ENCODE data around the gene VPS41. TPM values are rescaled to one million over a fixed set of nuclear protein-coding genes. Genes with fewer than 3 reads are reported as not detected.

VPS41 gene
- total and polyA plus RNA-seq, 12 donors: 12.7 to 133 (median 59.8) TPM

GRCh38 chr7:38889079-38889478, 19.9 kb downstream of the VPS41 start:
- 94 to 100% (median 96%) methylated on average over 1 of the region's 1 CpG for WGBS, 4 donors
- intact Hi-C loops (cut with DNase I): no loop called here
- TF ChIP-seq POLR2A (IDR thresholded peaks at IDR 0.05) (no peak), CTCF (IDR thresholded peaks at IDR 0.05) (no peak)

GRCh38 chr7:38886265-38886664, 22.7 kb downstream of the VPS41 start:
- intact Hi-C loops (cut with DNase I): no loop called here
- no peaks in the 10 kb centered on the region for H3K9me3 ChIP-seq (replicated peaks in 1 of 3)

More at GRCh38 chr7:38889079-38889478, 19.9 kb downstream of the VPS41 start:
- H3K4me3 ChIP-seq: no peak overlapping the region
- no peak for DNase-seq
- no peak overlapping the region for H3K27ac ChIP-seq
- H3K36me3 ChIP-seq (replicated peaks in 1 of 2): no peaks in the 10 kb centered on the region
- H3K4me1 ChIP-seq (replicated peaks in 1 of 2): no peaks in the 10 kb centered on the region
- H3K27me3 ChIP-seq: no peaks in the 10 kb centered on the region
- H3K9me3 ChIP-seq (replicated peaks in 1 of 3): no peaks in the 10 kb centered on the region

GRCh38 chr7:38883706-38884105, 25.3 kb downstream of the VPS41 start:
- DNase-seq: no peak
- H3K36me3 ChIP-seq (replicated peaks in 1 of 2): no peaks in the 10 kb centered on the region
- H3K4me3 ChIP-seq: no peak overlapping the region
- intact Hi-C loops (cut with DNase I): no loop called here
- H3K27ac ChIP-seq: no peak overlapping the region
- TF ChIP-seq POLR2A (IDR thresholded peaks at IDR 0.05): no peak
- TF ChIP-seq CTCF (IDR thresholded peaks at IDR 0.05): no peak
- H3K9me3 ChIP-seq (replicated peaks in 1 of 3): no peaks in the 10 kb centered on the region
- no peaks in the 10 kb centered on the region for H3K4me1 ChIP-seq (replicated peaks in 1 of 2)
- WGBS, 4 donors: 95 to 100% (median 99%) methylated on average over 1 of the region's 1 CpG
- H3K27me3 ChIP-seq: no peaks in the 10 kb centered on the region

More at GRCh38 chr7:38886265-38886664, 22.7 kb downstream of the VPS41 start:
- Histone ChIP-seq H3K27me3 (no peaks in the 10 kb centered on the region), H3K27ac (no peak overlapping the region), H3K4me3 (no peak overlapping the region), H3K4me1 (replicated peaks in 1 of 2) (no peaks in the 10 kb centered on the region), H3K36me3 (replicated peaks in 1 of 2) (no peaks in the 10 kb centered on the region)
- DNase-seq: no peak
- TF ChIP-seq CTCF (IDR thresholded peaks at IDR 0.05): no peak
- WGBS, 4 donors: 96 to 100% (median 98%) methylated on average over 9 to 10 of the region's 10 CpGs

- intact Hi-C loops (cut with DNase I): no loop called here
- H3K4me1 ChIP-seq (replicated peaks in 1 of 2): no peaks in the 10 kb centered on the region
Measured at GRCh38 chr7:38881947-38882684, 26.9 kb downstream of the VPS41 start.

More at GRCh38 chr7:38881947-38882684, 26.9 kb downstream of the VPS41 start:
- 53 to 100% (median 76%) methylated on average over 2 of the region's 2 CpGs for WGBS, 4 donors
- Histone ChIP-seq H3K9me3 (replicated peaks in 1 of 3) (no peaks in the 10 kb centered on the region), H3K27me3 (no peaks in the 10 kb centered on the region), H3K27ac (no peak overlapping the region), H3K4me3 (no peak overlapping the region), H3K36me3 (replicated peaks in 1 of 2) (no peaks in the 10 kb centered on the region)
- TF ChIP-seq POLR2A (IDR thresholded peaks at IDR 0.05) (no peak), CTCF (IDR thresholded peaks at IDR 0.05) (no peak)
- no peak for DNase-seq
